ENCODE measurements around the gene MYO7A. TPM values are rescaled to one million over a fixed set of nuclear protein-coding genes. Genes with fewer than 3 reads are reported as not detected.

The MYO7A gene
- total RNA-seq, 1 donor from 2014 or later = 0.16 TPM

GRCh38 chr11:77262803-77263202 lies 134.8 kb downstream of the MYO7A start:
- Histone ChIP-seq H4K20me1 (ENCODE audit: insufficient read depth, low read length) (no peaks in the 10 kb centered on the region), H3K27ac (ENCODE audit: low read depth, low read length) (no peak overlapping the region), H3K4me3 (ENCODE audit: insufficient read depth, low read depth, low read length) (no peak overlapping the region), H3K79me2 (ENCODE audit: insufficient read depth, low read length) (no peaks in the 10 kb centered on the region), H3K4me2 (ENCODE audit: low read length) (no peak overlapping the region), H3K27me3 (ENCODE audit: insufficient read depth, low read length) (no peaks in the 10 kb centered on the region), H3K9me3 (ENCODE audit: insufficient read depth, low read depth, low read length) (peaks cover 6% of the 10 kb centered on the region), H3K4me1 (ENCODE audit: insufficient read depth, low read length) (no peaks in the 10 kb centered on the region), H3K9ac (ENCODE audit: low read length) (no peak overlapping the region), H3K36me3 (ENCODE audit: insufficient read depth, low read length) (no peaks in the 10 kb centered on the region), H2AFZ (ENCODE audit: low read depth, low read length) (no peak overlapping the region)
- Mint-ChIP-seq H3K27me3 (ENCODE audit: low read depth, unreplicated experiment) (no peaks in the 10 kb centered on the region), H3K27ac (ENCODE audit: unreplicated experiment) (no peak overlapping the region), H3K4me1 (ENCODE audit: low read depth, unreplicated experiment) (peaks cover 10% of the 10 kb centered on the region), H3K36me3 (ENCODE audit: low read depth, unreplicated experiment) (no peaks in the 10 kb centered on the region), H3K4me3 (ENCODE audit: unreplicated experiment) (no peak overlapping the region), H3K9me3 (ENCODE audit: unreplicated experiment) (peaks cover 14% of the 10 kb centered on the region)
- no peak for TF ChIP-seq EZH2 (IDR thresholded peaks at IDR 0.05; ENCODE audit: insufficient read depth, low read length)
- TF ChIP-seq CTCF (IDR thresholded peaks at IDR 0.05; ENCODE audit: insufficient read depth, low read depth, low read length) = no peak
- DNase-seq (ENCODE audit: low read depth) (no peak), FAIRE-seq (no peak)

Other genes with a start within 250 kb of the MYO7A start
- gene B3GNT6, start 93.8 kb upstream of the MYO7A start, total RNA-seq = not detected in 2 replicates
- 13.1 and 17.4 TPM in 2 replicates for gene CAPN5, start 61.3 kb upstream of the MYO7A start, total RNA-seq
- gene OMP, start 25.4 kb upstream of the MYO7A start, total RNA-seq = 0.67 and 1.3 TPM in 2 replicates
- gene GDPD4, start 173.4 kb downstream of the MYO7A start, total RNA-seq = not detected in 2 replicates